Gastroesophageal sphincter (tissue), 3 donors: ENCODE data around the gene RBFOX2.

Experiments
- POLR2A ChIP-seq, 2 donors: fragments of 450-650 bp; IDR thresholded peaks; one replicate each; pipeline ENCODE4 v1.6.1; 2017; ENCODE audit warnings: antibody characterized with exemption in 2 of 2, mild to moderate bottlenecking in 2 of 2, moderate library complexity in 1 of 2
- TF ChIP-seq, protein P1 (sequence below), 4 experiments: fragments of 200-600 bp in 2 of 4; fragments of 450-650 bp in 2 of 4; sonication (generic) in 1 of 4; IDR thresholded peaks; one replicate each; pipeline ENCODE4 v1.5.1; 2017 to 2019; ENCODE audit warnings: antibody characterized with exemption in 4 of 4, mild to moderate bottlenecking in 2 of 4, moderate library complexity in 2 of 4

DNA sequence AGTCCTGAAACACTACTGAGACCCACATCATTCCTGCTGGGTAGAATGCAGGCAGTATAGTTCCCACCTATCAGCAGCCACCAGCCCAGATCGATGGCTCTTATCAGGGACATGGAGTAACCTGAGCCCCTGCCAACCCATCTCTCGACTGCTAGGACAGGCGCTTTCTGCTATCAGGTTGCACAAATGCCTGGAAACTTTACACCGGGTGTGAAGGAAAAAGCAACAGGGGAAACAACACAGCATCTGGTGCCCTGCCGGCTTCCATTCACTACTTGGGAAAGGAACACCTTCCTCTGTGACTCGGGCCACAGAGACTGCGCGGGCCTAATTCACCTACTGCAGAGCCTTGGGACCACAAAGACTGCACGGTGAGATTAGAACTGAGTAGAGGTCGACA lies 18.5 kb downstream of the RBFOX2 start:
- TF ChIP-seq, protein P1, sequence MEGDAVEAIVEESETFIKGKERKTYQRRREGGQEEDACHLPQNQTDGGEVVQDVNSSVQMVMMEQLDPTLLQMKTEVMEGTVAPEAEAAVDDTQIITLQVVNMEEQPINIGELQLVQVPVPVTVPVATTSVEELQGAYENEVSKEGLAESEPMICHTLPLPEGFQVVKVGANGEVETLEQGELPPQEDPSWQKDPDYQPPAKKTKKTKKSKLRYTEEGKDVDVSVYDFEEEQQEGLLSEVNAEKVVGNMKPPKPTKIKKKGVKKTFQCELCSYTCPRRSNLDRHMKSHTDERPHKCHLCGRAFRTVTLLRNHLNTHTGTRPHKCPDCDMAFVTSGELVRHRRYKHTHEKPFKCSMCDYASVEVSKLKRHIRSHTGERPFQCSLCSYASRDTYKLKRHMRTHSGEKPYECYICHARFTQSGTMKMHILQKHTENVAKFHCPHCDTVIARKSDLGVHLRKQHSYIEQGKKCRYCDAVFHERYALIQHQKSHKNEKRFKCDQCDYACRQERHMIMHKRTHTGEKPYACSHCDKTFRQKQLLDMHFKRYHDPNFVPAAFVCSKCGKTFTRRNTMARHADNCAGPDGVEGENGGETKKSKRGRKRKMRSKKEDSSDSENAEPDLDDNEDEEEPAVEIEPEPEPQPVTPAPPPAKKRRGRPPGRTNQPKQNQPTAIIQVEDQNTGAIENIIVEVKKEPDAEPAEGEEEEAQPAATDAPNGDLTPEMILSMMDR (IDR thresholded peaks at IDR 0.05): no peak
- TF ChIP-seq POLR2A (IDR thresholded peaks at IDR 0.05): no peak
